ENCODE data around the gene PSD2.

PSD2 gene

DNA sequence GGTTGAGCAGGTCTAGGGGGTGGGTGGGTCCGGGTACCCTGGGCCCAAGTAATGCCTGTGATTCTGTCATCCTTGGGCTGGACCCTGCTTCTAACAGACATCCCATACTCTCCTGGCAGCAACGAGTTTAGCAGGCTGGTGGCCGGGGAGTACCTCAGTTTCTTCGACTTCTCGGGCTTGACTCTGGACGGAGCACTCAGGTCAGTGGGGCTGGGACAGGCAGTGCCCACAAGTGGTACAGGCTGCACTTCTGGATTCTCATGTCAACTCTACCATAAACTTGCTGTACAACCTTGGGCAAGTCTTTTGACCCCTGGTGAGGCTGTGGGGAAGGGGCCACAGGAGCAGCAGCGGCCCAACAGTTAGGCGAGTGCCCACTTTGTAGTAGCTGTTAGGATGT, 21.8 kb downstream of the PSD2 start:
- no peak for DNase-seq (ENCODE audit: low read depth)
- TF ChIP-seq MYC (IDR thresholded peaks at IDR 0.05; ENCODE audit: low read depth, low read length) (no peak), POLR2A (IDR thresholded peaks at IDR 0.05; ENCODE audit: extremely low read depth, insufficient read length) (no peak), MAX (IDR thresholded peaks at IDR 0.05; ENCODE audit: low read depth, low read length) (no peak), CTCF (IDR thresholded peaks at IDR 0.05; ENCODE audit: low read depth, low read length) (no peak)
- no peak overlapping the region for H3K4me3 ChIP-seq (ENCODE audit: low read depth, low read length)

DNA sequence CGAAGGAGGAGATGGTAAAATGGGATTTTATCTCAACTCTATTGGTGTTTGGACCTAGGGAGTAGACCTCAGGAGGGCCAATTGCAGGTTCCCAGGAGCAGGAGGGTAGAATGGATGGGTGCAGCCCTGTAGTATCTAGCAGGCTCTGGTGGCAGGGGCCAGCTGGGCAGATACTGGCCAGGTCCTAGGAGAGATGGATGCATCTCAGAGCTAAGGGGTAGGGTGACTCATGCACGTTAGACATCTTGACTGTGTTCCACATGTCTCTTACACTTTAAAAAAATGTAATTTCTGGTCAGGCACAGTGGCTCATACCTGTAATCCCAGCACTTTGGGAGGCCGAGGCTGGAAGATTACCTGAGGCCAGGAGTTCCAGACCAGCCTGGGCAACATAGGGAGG, 22.4 kb downstream of the PSD2 start:
- no peak overlapping the region for H3K4me3 ChIP-seq (ENCODE audit: low read depth, low read length)
- TF ChIP-seq CTCF (IDR thresholded peaks at IDR 0.05; ENCODE audit: low read depth, low read length) (no peak), MYC (IDR thresholded peaks at IDR 0.05; ENCODE audit: low read depth, low read length) (no peak), MAX (IDR thresholded peaks at IDR 0.05; ENCODE audit: low read depth, low read length) (no peak), POLR2A (IDR thresholded peaks at IDR 0.05; ENCODE audit: extremely low read depth, insufficient read length) (no peak)
- no peak for DNase-seq (ENCODE audit: low read depth)

DNA sequence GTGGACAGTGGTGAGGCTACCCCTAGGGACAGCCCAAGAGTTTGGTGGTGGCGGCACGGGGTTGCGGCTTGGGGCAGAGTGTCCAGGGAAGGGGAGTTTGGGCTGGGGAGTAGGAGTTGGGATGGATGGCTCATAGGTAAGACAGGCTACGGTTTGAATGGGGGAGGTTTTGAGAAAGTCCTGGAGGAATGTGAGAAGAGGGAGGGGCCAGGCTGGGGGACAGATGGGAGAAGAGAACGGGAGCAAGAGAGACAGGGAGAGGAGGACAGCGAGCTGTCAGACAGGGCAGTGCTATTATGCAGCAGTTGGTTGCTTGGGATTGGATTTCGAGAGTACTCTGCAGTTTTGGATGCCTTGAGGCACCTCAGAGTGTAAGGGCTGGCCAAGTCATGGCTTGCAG, 24.5 kb downstream of the PSD2 start:
- no peak overlapping the region for H3K4me3 ChIP-seq (ENCODE audit: low read depth, low read length)
- no peak for TF ChIP-seq MAX (IDR thresholded peaks at IDR 0.05; ENCODE audit: low read depth, low read length)
- TF ChIP-seq POLR2A (IDR thresholded peaks at IDR 0.05; ENCODE audit: extremely low read depth, insufficient read length) = no peak
- no peak for TF ChIP-seq MYC (IDR thresholded peaks at IDR 0.05; ENCODE audit: low read depth, low read length)
- TF ChIP-seq CTCF (IDR thresholded peaks at IDR 0.05; ENCODE audit: low read depth, low read length) = no peak
- no peak for DNase-seq (ENCODE audit: low read depth)

- DNase-seq (ENCODE audit: low read depth) = no peak
- H3K4me3 ChIP-seq (ENCODE audit: low read depth, low read length) = no peak overlapping the region
- TF ChIP-seq MAX (IDR thresholded peaks at IDR 0.05; ENCODE audit: low read depth, low read length) (no peak), MYC (IDR thresholded peaks at IDR 0.05; ENCODE audit: low read depth, low read length) (no peak), POLR2A (IDR thresholded peaks at IDR 0.05; ENCODE audit: extremely low read depth, insufficient read length) (no peak), CTCF (IDR thresholded peaks at IDR 0.05; ENCODE audit: low read depth, low read length) (no peak)
Observed at GRCh38 chr5:139820606-139821005, 25.0 kb downstream of the PSD2 start.

DNA sequence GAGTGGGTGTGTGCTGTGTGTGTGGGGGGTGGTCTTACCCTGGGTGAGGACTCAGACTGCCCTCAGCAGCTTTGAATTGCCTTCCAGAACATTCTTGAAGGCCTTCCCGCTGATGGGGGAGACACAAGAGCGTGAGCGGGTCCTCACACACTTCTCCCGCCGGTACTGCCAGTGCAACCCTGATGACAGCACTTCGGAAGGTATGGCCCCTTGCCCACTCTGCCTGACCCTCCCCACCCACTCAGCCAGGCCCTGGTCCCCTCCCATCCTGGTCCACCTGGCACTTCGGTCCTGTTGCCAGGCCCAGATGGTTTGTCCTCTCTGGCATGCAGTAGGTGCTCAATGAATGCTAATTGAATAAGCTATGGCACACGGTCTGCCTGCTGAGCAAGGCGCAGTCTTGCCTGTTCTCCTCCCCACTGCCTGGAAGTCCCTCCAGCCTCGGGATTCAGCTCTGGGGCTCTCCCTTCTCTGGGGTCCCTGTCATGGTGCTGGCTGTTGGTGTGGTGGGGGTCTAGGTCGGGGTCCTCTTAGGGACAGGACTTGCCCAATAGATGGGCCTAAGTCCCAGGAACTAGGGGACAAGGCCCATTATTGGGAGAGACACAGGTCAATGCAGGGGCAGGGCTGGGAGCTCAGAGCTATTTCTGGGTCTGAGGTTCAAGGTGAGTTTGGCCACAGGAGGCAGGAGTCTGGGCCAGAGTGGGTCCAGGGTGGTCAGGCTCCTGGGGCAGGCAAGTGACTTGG, 26.4 kb downstream of the PSD2 start:
- H3K4me3 ChIP-seq (ENCODE audit: low read depth, low read length) = no peak overlapping the region
- TF ChIP-seq POLR2A (IDR thresholded peaks at IDR 0.05; ENCODE audit: extremely low read depth, insufficient read length) (no peak), MYC (IDR thresholded peaks at IDR 0.05; ENCODE audit: low read depth, low read length) (no peak), CTCF (IDR thresholded peaks at IDR 0.05; ENCODE audit: low read depth, low read length) (no peak), MAX (IDR thresholded peaks at IDR 0.05; ENCODE audit: low read depth, low read length) (no peak)
- no peak for DNase-seq (ENCODE audit: low read depth)

Data from NB4 (cell line).